ENCODE data around the gene SLC27A4. TPM values are rescaled to one million over a fixed set of nuclear protein-coding genes. Genes with fewer than 3 reads are reported as not detected.

The SLC27A4 gene
- total and polyA plus RNA-seq, 2 donors (not counting 1 experiment from before 2014, with no cell fraction given), result 10.0 to 12.9 TPM

- H3K4me3 Mint-ChIP-seq, result peak overlapping the region; percentile 97
- H2AFZ ChIP-seq (ENCODE audit: insufficient read depth, low read depth, low read length, poor library complexity, severe bottlenecking), result peak overlapping the region; percentile 94
- peaks cover 31% of the 10 kb centered on the region for H3K4me1 Mint-ChIP-seq
- intact Hi-C loops (cut with micrococcal nuclease), result loop anchor here (1.0 to 5.0 kb wide), 6 partner anchors 18 to 230 kb away; partner anchors contain the start of genes CIZ1, GOLGA2, SLC27A4 and SPTAN1
- peak overlapping the region; percentile 98 for H3K27ac Mint-ChIP-seq
- ChIA-PET CTCF (interaction anchor here (0.7 to 1.6 kb wide), 2 partner anchors 20 to 22 kb away, joined by 5 to 8 read pairs; no protein-coding TSS in a partner anchor), POLR2A (interaction anchor here (0.6 to 1.8 kb wide), 3 partner anchors 18 to 49 kb away, joined by 3 to 4 read pairs (median 4); partner anchors contain the start of genes GOLGA2, SLC27A4, SWI5 and URM1)
- H3K79me2 ChIP-seq (ENCODE audit: control insufficient read depth, insufficient read depth, low read length), result peaks cover 38% of the 10 kb centered on the region
- no peaks in the 10 kb centered on the region for H3K27me3 ChIP-seq (replicated peaks in 1 of 4; ENCODE audit: control extremely low read depth in 1 of 4, control insufficient read depth in 3 of 4, insufficient read depth in 4 of 4, low read length in 3 of 4)
- H3K9me3 Mint-ChIP-seq (ENCODE audit: insufficient read depth), result no peaks in the 10 kb centered on the region
- ATAC-seq (ENCODE audit: low read depth) (no peak), DNase-seq (no peak)
- no peaks in the 10 kb centered on the region for H3K9me3 ChIP-seq (ENCODE audit: control extremely low read depth in 1 of 3, control insufficient read depth in 2 of 3, insufficient read depth in 1 of 3, low read length in 2 of 3)
- peak overlapping the region; percentile 61 to 95 (median 92) for H3K4me3 ChIP-seq (ENCODE audit: control extremely low read depth in 1 of 5, extremely low read depth in 1 of 5, insufficient read depth in 1 of 5, low read depth in 2 of 5, low read length in 4 of 5)
- H3K27ac ChIP-seq (ENCODE audit: low read length in 2 of 2), result peak overlapping the region; percentile 75 to 78
- no peaks in the 10 kb centered on the region for H4K20me1 ChIP-seq (ENCODE audit: control insufficient read depth, insufficient read depth, low read length, poor library complexity, severe bottlenecking)
- peaks cover 0 to 26% of the 10 kb centered on the region in 2 experiments for H3K36me3 ChIP-seq (replicated peaks in 1 of 2; ENCODE audit: control extremely low read depth in 1 of 2, control insufficient read depth in 1 of 2, extremely low read depth in 1 of 2, insufficient read depth in 2 of 2, low read length in 1 of 2)
- H3K4me2 ChIP-seq (replicated peaks; ENCODE audit: low read depth, low read length, poor library complexity, severe bottlenecking), result peak overlapping the region; percentile 95
- H3K9ac ChIP-seq (ENCODE audit: low read length), result peak overlapping the region; percentile 73
- no peaks in the 10 kb centered on the region for H3K27me3 Mint-ChIP-seq
- WGBS (ENCODE audit: insufficient coverage), result 3% methylated on average over 21 of the region's 21 CpGs
- TF ChIP-seq, protein P1, sequence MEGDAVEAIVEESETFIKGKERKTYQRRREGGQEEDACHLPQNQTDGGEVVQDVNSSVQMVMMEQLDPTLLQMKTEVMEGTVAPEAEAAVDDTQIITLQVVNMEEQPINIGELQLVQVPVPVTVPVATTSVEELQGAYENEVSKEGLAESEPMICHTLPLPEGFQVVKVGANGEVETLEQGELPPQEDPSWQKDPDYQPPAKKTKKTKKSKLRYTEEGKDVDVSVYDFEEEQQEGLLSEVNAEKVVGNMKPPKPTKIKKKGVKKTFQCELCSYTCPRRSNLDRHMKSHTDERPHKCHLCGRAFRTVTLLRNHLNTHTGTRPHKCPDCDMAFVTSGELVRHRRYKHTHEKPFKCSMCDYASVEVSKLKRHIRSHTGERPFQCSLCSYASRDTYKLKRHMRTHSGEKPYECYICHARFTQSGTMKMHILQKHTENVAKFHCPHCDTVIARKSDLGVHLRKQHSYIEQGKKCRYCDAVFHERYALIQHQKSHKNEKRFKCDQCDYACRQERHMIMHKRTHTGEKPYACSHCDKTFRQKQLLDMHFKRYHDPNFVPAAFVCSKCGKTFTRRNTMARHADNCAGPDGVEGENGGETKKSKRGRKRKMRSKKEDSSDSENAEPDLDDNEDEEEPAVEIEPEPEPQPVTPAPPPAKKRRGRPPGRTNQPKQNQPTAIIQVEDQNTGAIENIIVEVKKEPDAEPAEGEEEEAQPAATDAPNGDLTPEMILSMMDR (IDR thresholded peaks at IDR 0.05), result no peak
- no peak for TF ChIP-seq EZH2 (IDR thresholded peaks at IDR 0.05; ENCODE audit: borderline replicate concordance, insufficient read depth, low read depth, low read length, poor library complexity, severe bottlenecking)
- H3K4me1 ChIP-seq (ENCODE audit: control insufficient read depth in 2 of 2, insufficient read depth in 2 of 2, low read length in 2 of 2), result peaks cover 17 to 22% of the 10 kb centered on the region in 2 donors
Measured at GRCh38 chr9:128321879-128322403, 18.4 kb upstream of the SLC27A4 start.
